Measurements from ENCODE around the gene SMG5.
"Not testable (repeated sequence)": the region's sequence is repeated elsewhere in the genome, so short reads cannot be mapped to it uniquely, and the experiment has no call there.

The SMG5 gene

DNA sequence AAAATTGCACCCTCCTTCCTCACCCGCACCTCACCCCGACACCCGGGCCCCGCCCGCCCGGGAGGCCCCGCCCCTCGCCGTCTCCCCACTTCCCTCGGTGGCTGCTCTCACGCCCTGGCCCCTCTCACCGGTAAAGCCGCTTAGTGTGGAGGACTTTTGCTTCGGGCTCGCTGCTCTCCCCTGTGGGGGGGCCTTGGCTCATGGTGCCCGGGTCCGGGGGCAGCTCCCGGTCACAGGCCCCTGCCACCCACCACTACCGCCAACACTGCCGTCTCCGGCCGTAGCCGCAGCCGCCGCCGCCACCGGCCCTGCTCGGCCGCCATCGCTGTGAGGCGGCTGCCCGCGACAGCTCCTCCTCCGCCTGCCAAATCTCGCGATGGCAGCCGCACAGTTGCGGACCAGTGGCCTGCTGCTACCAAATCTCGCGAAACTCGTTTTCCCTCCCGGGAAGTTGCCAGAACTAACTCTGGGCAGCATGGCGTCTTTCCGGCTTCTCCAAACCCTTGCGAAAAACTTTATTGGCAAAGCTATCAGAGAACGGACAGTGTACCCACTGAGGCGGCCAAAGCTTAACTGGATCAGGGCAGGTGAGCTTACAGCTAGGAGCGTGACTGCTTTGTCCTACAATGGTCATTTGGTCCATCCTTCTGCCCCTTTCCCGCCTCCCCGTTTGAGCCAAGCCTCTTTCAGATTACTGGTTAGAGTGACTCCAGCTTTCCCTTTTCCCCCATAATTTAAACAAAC is at the start of gene SMG5:
Gene SMG5, minus strand, starts transcription at position 347 of the 744 bp plus-strand sequence. Its CDS starts 145 bp downstream, at position 202.
- FAIRE-seq = no peak

GRCh38 chr1:156323179-156323578 is 40.6 kb upstream of the SMG5 start:
- FAIRE-seq = not testable (repeated sequence)

DNA sequence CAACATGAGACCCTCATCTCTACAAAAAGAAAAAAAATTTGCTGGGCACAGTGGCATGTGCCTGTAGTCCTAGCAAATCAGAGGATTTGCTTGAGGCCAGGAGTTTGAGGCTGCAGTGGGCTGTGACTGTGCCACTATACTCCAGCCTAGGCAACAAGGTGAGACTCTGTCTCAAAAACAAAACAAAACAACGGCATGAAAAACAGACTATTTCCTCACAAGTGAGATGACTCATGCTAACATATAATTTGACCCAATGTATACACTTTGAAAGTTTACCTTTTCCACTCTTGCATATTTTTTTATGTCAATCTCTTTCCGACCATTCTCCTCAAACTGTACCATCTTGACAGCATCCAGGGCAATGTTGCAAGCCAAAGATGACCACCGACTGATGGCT is 37.9 kb upstream of the SMG5 start:
- FAIRE-seq = no peak

DNA sequence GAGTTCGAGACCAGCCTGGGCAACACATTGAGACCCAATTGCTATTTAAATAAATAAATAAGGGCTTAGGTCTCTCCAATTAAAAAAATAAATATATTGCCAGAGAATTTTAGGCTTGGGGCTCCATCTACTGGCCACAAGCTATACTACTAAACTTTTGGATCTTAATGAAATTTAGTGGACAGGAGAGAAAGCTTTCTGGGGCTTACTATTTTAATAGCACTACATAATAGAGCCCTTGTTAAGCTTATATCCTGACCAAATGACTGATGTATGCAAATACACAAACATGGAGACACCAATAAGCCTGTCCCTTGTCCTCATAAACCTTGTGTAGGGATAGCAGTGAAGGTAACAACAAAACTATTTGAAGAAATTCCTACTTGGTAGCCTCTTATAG is 37.0 kb upstream of the SMG5 start:
- no peak for FAIRE-seq

- FAIRE-seq = no peak
These were observed 34.3 kb upstream of the SMG5 start for GRCh38 chr1:156316909-156317308.

DNA sequence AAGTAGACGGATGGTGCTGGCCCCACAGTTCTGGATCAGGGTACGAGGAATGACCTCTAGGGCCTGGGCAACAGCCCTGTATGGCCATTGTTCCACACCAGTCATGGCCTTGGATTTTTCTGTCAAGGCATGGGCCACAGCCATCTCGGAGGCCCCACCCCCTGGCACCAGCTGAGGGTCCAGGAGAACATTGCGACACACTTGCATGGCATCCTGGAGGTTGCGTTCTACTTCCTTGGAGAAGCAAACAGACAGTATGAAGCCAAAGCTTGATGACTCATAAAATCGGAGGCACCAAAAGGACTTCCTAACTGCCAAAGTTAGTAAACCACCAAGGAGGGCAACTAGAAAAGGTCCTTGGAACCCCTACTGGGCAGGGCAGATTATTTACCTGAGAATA is 28.3 kb upstream of the SMG5 start:
- no peak for FAIRE-seq

DNA sequence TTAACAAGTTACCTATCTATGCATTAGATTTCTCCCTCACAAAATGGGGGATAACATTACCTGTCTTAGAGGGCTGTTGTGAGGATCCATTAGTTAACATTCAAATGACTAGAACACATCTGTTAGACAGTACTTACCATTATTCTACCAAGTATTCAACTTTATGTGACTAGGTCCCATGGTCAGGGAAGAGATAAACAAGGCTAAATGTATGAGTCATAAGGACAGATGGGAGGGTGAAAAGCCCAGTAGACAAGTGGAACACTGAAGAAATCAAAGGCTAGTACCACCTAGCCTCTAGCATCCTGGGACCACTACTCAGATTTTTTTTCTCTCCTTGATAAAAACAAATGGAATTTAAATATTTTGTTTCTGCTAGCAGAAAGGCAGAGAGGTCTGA is 25.5 kb upstream of the SMG5 start:
- no peak for FAIRE-seq

DNA sequence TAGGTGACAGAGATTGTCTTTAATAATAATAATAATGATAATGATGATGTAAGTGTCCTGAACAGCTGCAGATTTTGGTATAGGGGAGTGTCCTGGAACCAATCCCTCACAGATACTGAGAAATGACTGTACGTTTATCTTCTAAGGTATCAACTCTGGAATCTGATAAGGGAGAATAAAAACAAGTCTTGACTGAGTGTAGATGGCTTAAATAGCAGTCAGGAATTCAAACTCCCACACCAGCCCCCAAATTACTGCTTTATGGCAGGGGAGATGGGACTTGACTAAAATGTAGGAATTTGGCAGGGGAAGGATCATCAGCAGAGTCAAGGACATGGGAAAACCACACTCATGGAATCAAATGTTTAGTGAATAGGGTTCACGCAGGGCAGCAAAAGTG is 22.6 kb upstream of the SMG5 start:
- FAIRE-seq = no peak

DNA sequence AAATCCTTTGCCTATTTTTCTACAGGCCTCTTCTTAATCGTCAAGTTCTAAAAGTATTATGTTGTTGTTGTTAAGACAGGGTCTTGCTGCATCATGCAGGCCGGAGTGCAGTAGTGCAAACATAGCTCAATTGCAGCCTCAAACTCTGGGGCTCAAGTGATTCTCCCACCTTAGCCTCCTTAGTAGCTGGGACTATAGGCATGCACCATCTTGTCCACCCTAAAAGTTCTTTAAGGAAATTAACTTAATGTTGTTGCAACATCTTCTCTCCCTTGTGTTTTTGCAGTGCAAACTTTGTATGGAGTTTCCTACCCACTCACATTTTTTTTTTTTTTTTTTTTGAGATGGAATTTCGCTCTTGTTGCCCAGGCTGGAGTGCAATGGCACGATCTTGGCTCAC is 20.6 kb upstream of the SMG5 start:
- no peak for FAIRE-seq

DNA sequence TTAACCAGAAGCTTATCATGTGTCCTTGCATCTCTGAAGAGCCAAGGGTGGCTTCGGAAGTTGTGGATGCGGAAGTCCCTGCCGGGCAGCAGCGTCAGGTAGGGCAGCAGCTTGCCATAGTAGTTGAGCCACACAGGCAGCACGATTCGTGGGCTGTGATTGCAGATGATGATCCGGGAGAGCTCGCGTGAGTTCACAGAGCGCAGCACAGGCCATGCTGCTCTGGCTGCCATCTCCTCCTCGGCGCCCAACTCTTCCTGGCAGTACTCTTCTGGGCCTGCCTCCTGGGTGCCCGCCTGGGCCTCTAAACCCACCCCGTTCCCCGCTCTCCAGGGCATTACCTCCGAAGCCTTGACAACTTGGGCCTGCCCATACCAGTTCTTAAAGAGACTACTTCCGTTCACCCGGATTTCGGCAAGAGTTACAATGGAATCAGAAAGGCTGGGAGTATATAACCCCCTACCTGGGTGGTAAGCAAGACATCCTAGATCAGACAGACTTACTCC is 16.3 kb upstream of the SMG5 start, which contains the start of gene VHLL:
Gene VHLL, minus strand, starts transcription at position 456 of the 506 bp plus-strand sequence. Its CDS starts 118 bp downstream, at position 338.
- no peak for FAIRE-seq

DNA sequence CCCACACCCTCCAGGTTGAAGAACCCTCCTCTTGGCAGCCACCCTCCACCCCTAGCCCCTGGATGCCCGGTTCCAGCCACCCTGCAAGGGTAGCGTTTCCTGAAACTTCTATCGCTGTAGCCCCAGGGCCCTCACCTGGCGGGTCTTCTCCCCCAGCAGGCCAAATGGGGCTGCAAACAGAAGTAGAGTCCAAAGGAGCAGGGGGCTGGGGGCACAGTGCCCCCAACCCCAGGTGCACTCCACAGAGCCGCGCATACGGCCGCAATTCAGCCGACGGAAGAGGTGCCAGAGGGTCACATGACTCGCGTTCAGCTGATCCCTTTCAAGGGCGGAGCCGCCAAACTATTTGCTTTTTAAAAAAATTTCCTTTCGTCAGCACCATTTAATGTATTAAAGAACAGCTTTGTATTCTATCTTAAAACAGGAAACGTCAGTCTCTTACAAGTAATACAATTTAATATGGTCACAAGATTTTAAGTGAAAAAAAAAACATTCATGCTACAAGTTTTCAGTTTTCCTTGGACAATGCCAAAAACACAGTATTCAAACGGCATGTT is 12.8 kb upstream of the SMG5 start, which contains the start of gene GLMP:
Gene GLMP, minus strand, starts transcription at position 289 of the 557 bp plus-strand sequence. Its CDS starts 34 bp downstream, at position 255.
- no peak for FAIRE-seq

GRCh38 chr1:156293895-156294294 is 11.3 kb upstream of the SMG5 start:
- FAIRE-seq = no peak

DNA sequence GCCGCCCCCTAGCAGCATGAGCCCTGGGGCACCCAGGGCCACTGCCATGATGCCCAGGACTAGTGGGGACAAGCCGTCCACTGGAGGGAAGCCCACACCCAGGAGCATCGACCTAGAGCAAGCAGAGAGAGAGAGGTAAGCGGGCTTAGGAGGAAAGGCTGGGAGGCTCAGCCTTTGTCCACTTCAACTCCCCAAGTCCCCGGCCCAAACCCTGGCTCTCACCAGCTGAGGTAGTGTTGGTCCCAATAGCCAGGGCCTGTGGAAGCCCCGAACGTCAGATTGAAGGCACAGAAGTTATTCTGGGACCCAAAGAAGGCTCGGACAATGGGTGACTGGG is 10.4 kb upstream of the SMG5 start:
- no peak for FAIRE-seq

- no peak for FAIRE-seq
These were observed 8.8 kb upstream of the SMG5 start for GRCh38 chr1:156291226-156292061.

DNA sequence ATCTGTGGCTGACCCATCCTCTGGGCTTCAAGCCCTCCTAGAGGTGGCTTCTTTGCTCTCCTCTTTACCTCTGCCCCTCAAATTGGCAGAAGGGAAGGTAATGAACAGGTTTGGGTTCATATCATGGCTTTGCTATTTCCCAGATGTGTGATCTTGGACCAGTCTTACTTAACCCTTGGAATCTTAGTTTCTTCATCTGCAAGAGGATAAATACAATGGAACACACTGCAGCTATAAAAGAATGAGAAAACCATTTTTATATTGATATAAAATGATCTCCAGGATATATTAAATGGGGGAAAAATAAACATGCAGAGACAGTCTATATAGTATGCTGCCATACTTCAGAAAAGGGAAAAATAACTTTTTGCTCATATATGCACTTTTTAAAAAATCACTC is 7.2 kb upstream of the SMG5 start:
- FAIRE-seq = no peak

DNA sequence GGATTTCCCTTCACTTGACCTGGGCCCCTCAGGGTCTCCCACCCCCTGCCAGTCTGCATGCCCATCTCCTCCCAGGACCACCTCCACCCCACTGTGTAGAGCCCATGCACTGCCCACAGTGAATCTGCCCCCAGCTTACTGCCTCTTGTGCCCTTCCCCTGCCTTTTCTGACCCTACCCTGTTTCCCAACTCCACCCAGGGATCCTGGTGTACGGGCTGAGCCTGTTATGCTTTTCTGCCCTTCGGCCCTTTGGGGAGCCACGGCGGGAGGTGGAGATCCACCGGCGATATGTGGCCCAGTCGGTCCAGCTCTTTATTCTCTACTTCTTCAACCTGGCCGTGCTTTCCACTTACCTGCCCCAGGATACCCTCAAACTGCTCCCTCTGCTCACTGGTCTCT is 3.4 kb upstream of the SMG5 start:
- FAIRE-seq = no peak

DNA sequence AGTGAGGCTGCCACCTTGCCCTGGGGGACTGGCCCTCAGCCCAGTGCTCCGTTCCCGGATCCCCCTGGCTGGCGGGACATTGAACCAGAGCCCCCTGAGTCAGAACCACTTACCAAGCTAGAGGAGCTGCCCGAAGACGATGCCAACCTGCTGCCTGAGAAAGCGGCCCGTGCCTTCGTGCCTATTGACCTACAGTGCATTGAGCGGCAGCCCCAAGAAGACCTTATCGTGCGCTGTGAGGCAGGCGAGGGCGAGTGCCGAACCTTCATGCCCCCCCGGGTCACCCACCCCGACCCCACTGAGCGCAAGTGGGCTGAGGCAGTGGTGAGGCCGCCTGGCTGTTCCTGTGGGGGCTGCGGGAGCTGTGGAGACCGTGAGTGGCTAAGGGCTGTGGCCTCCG is 2.8 kb upstream of the SMG5 start:
- FAIRE-seq = no peak

GRCh38 chr1:156284757-156285156 is 2.1 kb upstream of the SMG5 start:
- no peak for FAIRE-seq

DNA sequence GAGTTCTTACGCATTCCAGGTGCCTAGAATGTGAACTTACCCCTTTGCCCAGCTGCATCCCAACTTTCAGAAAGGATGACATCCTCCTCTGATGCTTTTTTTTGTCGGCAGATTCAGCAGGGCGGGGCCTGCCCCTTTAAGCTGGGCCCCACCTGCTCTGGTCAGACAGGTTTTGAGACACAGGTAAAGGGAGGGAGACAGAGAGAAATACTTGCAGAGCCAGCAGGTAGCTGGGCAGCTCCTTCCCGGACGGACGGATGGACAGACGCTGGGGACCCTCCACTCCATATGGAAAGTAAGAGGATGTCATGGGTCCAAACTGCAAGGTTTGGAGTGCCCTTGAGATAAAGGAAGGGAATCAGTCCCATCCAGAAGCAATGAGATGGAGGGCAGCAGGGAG is 1.5 kb upstream of the SMG5 start, which contains the start of gene TMEM79:
Gene TMEM79, plus strand, starts transcription at position 214 of the 400 bp plus-strand sequence. CDS start 902 bp downstream, outside the sequence.
- no peak for FAIRE-seq

GRCh38 chr1:156283521-156283920 is 896 bp upstream of the SMG5 start:
- no peak for FAIRE-seq

DNA sequence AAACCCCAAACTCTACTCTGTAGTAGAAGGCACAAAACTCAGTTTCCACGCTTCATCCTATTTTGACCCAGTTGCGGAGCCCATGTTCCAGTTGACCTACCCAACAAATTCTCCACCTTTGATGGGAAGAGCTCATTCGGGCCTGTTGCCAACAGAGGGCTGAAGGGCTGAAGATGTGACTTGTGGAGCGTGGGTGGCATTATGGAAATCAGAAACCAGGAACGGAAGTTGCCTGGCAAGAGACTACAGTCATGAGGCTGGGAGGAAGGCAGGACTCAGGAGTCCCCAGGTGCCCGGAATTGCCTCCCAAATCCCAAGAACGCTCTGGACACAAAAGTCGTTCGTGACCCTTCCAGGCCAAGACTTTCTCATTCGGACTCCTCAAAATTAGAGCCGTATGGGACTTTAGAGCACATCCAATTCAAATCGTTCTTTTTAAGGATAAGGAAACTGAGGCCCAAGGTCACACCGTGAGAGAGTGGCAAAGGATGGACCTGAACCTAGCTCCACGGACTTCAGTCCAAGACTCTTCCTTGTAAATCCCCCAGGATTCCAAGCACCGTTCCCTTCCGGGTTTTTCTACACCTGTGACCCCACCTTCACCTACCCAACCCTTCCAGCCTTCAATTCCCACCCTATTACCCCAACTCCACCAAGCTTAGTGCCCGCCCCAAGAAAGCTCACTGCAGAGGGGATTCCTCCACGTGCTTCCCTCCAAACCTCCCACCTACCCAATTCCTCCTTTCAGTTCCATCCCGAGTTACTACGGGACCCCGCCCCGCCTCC is 739 bp downstream of the SMG5 start:
- FAIRE-seq = no peak

DNA sequence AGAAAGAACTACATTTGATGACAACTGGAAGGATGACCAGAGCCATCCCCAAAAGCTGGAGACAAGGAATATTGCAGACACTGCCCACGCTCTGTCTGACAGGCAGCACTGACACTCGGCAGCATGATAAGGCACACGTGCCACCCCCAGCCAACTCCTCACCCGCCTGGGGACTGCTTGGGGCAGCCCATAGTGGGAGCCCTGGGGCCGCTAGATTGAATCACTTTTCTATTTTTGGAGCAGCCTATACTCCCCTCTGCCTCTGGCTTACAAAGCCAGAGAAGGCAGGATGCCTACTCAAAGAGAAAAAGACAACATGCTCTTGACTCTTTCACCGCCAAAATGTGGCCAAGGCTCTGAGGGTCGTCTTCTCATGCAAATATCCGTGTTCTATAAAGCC is 1.3 kb downstream of the SMG5 start:
- no peak for FAIRE-seq

DNA sequence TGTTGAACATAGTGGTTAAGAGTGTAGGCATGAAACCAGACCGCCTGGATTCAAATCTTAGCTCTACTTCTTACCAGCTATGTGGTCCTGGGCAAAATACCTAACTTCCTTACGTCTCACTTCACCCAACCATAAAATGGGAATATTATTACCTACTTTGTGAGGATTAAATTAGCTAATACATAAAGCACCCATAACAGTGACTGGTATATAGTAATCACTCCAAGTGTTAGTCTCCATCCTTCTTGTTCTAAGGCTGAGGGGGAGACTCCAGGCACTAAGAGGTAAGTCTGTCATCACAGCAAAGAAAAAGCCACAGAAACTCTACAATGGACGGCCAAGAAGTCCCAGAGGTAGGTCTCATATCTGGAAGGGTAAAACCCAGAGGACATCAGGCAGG is 2.8 kb downstream of the SMG5 start:
- no peak for FAIRE-seq
